IMR-90 (cell line): ENCODE data around the gene BZW2.

ENCODE experiments used
- BHLHE40 ChIP-seq: fragments of 150-350 bp; IDR thresholded peaks from 2 replicates; pipeline ENCODE4 v1.6.1; 2016; ENCODE audit warnings: mild to moderate bottlenecking, low read depth, low read length
- CEBPB ChIP-seq: IDR thresholded peaks from 2 replicates; pipeline ENCODE4 v1.6.1; 2012; ENCODE audit warnings: low read depth, low read length, improper control_type of control experiment
- CHD1 ChIP-seq: IDR thresholded peaks from 2 replicates; pipeline ENCODE4 v1.6.1; 2012; ENCODE audit warnings: low read depth, low read length, improper control_type of control experiment
- MAFK ChIP-seq: IDR thresholded peaks from 2 replicates; pipeline ENCODE4 v1.6.1; 2012; ENCODE audit warnings: low read depth, low read length, improper control_type of control experiment
- MAZ ChIP-seq: IDR thresholded peaks from 2 replicates; pipeline ENCODE4 v1.6.1; 2012; ENCODE audit warnings: low read depth, mild to moderate bottlenecking, low read length, improper control_type of control experiment, moderate library complexity, borderline replicate concordance
- MXI1 ChIP-seq: IDR thresholded peaks from 2 replicates; pipeline ENCODE4 v1.6.1; 2012; ENCODE audit warnings: low read depth, mild to moderate bottlenecking, low read length, moderate library complexity, borderline replicate concordance
- POLR2A ChIP-seq: IDR thresholded peaks from 2 replicates; pipeline ENCODE4 v1.6.1; 2012; ENCODE audit warnings: mild to moderate bottlenecking, low read depth, low read length
- RAD21 ChIP-seq: IDR thresholded peaks from 2 replicates; pipeline ENCODE4 v1.6.1; 2012; ENCODE audit warnings: low read length, improper control_type of control experiment
- RCOR1 ChIP-seq: IDR thresholded peaks from 2 replicates; pipeline ENCODE4 v1.6.1; 2012; ENCODE audit warnings: mild to moderate bottlenecking, low read length, improper control_type of control experiment; ENCODE audit not compliant: insufficient replicate concordance
- RFX5 ChIP-seq: IDR thresholded peaks from 2 replicates; pipeline ENCODE4 v1.8.0; 2012; ENCODE audit warnings: low read depth, mild to moderate bottlenecking, low read length, moderate library complexity
- SMC3 ChIP-seq: fragments of 150-350 bp; IDR thresholded peaks from 2 replicates; pipeline ENCODE4 v1.6.1; 2016; ENCODE audit warnings: low read depth, mild to moderate bottlenecking, antibody characterized with exemption, low read length, moderate library complexity
- USF2 ChIP-seq: fragments of 150-350 bp; IDR thresholded peaks from 2 replicates; pipeline ENCODE4 v1.6.1; 2017; ENCODE audit warnings: mild to moderate bottlenecking, antibody characterized with exemption, low read length, low read depth
- TF ChIP-seq, protein P1 (sequence below): conservative IDR thresholded peaks from 2 replicates; pipeline ENCODE4 v1.5.1; 2012; ENCODE audit warnings: mild to moderate bottlenecking, low read depth, low read length, improper control_type of control experiment
- TF ChIP-seq, protein P2 (sequence below): fragments of 150-350 bp; IDR thresholded peaks from 2 replicates; pipeline ENCODE4 v1.6.1; 2016; ENCODE audit warnings: low read depth, mild to moderate bottlenecking, low read length, moderate library complexity, borderline replicate concordance

DNA sequence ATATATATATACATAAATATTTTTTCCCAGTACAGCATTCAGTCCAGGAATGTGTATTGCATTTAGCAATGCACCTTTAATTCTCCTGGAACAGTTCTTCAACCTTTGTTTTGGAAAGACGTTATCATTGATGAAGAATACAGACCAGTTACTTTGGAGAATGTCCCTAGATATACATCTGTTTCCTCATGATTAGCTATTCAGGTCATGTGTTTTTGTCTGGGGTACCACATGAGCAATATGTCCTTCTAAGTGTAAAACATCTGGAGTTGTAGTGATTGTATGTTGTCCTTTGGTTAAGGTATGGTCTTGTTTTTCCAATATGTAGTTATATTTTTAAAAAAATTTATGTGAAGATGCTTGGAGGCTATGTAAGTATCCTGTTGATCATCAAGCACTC lies 10.2 kb downstream of the BZW2 start:
- TF ChIP-seq CHD1 = no peak
- TF ChIP-seq, protein P1, sequence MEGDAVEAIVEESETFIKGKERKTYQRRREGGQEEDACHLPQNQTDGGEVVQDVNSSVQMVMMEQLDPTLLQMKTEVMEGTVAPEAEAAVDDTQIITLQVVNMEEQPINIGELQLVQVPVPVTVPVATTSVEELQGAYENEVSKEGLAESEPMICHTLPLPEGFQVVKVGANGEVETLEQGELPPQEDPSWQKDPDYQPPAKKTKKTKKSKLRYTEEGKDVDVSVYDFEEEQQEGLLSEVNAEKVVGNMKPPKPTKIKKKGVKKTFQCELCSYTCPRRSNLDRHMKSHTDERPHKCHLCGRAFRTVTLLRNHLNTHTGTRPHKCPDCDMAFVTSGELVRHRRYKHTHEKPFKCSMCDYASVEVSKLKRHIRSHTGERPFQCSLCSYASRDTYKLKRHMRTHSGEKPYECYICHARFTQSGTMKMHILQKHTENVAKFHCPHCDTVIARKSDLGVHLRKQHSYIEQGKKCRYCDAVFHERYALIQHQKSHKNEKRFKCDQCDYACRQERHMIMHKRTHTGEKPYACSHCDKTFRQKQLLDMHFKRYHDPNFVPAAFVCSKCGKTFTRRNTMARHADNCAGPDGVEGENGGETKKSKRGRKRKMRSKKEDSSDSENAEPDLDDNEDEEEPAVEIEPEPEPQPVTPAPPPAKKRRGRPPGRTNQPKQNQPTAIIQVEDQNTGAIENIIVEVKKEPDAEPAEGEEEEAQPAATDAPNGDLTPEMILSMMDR = no peak
- no peak for TF ChIP-seq POLR2A
- TF ChIP-seq RAD21 = no peak
- no peak for TF ChIP-seq BHLHE40
- TF ChIP-seq RFX5 = no peak
- TF ChIP-seq USF2 = no peak
- TF ChIP-seq, protein P2, sequence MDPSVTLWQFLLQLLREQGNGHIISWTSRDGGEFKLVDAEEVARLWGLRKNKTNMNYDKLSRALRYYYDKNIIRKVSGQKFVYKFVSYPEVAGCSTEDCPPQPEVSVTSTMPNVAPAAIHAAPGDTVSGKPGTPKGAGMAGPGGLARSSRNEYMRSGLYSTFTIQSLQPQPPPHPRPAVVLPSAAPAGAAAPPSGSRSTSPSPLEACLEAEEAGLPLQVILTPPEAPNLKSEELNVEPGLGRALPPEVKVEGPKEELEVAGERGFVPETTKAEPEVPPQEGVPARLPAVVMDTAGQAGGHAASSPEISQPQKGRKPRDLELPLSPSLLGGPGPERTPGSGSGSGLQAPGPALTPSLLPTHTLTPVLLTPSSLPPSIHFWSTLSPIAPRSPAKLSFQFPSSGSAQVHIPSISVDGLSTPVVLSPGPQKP = no peak
- TF ChIP-seq CEBPB = no peak
- TF ChIP-seq MAZ = no peak
- TF ChIP-seq SMC3 = no peak
- no peak for TF ChIP-seq RCOR1
- no peak for TF ChIP-seq MXI1
- TF ChIP-seq MAFK = no peak
